ENCODE measurements around the gene AOC3. TPM values are rescaled to one million over a fixed set of nuclear protein-coding genes. Genes with fewer than 3 reads are reported as not detected.

The AOC3 gene
- total RNA-seq, 1 experiment from 2014 or later = 0.26 TPM

GRCh38 chr17:42886283-42887176, 35.5 kb downstream of the AOC3 start:
- DNase-seq (no peak), ATAC-seq (no peak)
- no peak overlapping the region for H2AFZ ChIP-seq (ENCODE audit: low read length)
- no peaks in the 10 kb centered on the region for H3K36me3 ChIP-seq (ENCODE audit: low read depth, low read length)
- H3K9me2 ChIP-seq (replicated peaks; ENCODE audit: low read length) = no peaks in the 10 kb centered on the region
- ChIA-PET POLR2A (ENCODE audit: unreplicated experiment) (interaction anchor here (0.6 kb wide), 1 partner anchor 62 kb away, joined by 6 read pairs; no protein-coding TSS in a partner anchor), CTCF (no interaction called here)
- no peaks in the 10 kb centered on the region for H4K20me1 ChIP-seq (ENCODE audit: low read length)
- intact Hi-C loops (cut with micrococcal nuclease) = no loop called here
- BruUV-seq (replicated peaks) = no TSS peak
- no peak overlapping the region for H3K4me2 ChIP-seq (ENCODE audit: low read length)
- TF ChIP-seq CTCF (conservative IDR thresholded peaks at IDR 0.05; ENCODE audit: low read depth, low read length) (no peak), EZH2 (IDR thresholded peaks at IDR 0.05; ENCODE audit: low read length, unreplicated experiment) (no peak), EZH2phosphoT487 (IDR thresholded peaks at IDR 0.05; ENCODE audit: borderline replicate concordance, low read length) (no peak)
- H3F3A ChIP-seq (ENCODE audit: low read length, unreplicated experiment) = no peaks in the 10 kb centered on the region
- H3K4me1 ChIP-seq (ENCODE audit: insufficient read depth, low read length) = no peaks in the 10 kb centered on the region
- no peak overlapping the region for H3K27ac ChIP-seq (ENCODE audit: low read length)
- no peaks in the 10 kb centered on the region for H3K79me2 ChIP-seq (ENCODE audit: low read length)
- H3K9me3 ChIP-seq (ENCODE audit: low read length) = no peaks in the 10 kb centered on the region
- no peak overlapping the region for H3K4me3 ChIP-seq (ENCODE audit: low read length)
- H3K9ac ChIP-seq (ENCODE audit: low read length) = no peak overlapping the region
- H3K27me3 ChIP-seq (ENCODE audit: low read length) = no peaks in the 10 kb centered on the region

- Histone ChIP-seq H3K79me2 (ENCODE audit: low read length) (no peaks in the 10 kb centered on the region), H3K27me3 (ENCODE audit: low read length) (no peaks in the 10 kb centered on the region), H3K9me2 (replicated peaks; ENCODE audit: low read length) (no peaks in the 10 kb centered on the region)
Observed at GRCh38 chr17:42889809-42890208, 38.8 kb downstream of the AOC3 start.

More at GRCh38 chr17:42889809-42890208, 38.8 kb downstream of the AOC3 start:
- Histone ChIP-seq H3K9me3 (ENCODE audit: low read length) (no peaks in the 10 kb centered on the region), H3K4me1 (ENCODE audit: insufficient read depth, low read length) (peaks cover 9% of the 10 kb centered on the region), H3K9ac (ENCODE audit: low read length) (no peak overlapping the region), H3K36me3 (ENCODE audit: low read depth, low read length) (no peaks in the 10 kb centered on the region), H4K20me1 (ENCODE audit: low read length) (no peaks in the 10 kb centered on the region), H3K4me3 (ENCODE audit: low read length) (no peak overlapping the region), H3F3A (ENCODE audit: low read length, unreplicated experiment) (no peaks in the 10 kb centered on the region), H2AFZ (ENCODE audit: low read length) (no peak overlapping the region), H3K4me2 (ENCODE audit: low read length) (no peak overlapping the region), H3K27ac (ENCODE audit: low read length) (no peak overlapping the region)
- ATAC-seq (no peak), DNase-seq (no peak)
- TF ChIP-seq CTCF (conservative IDR thresholded peaks at IDR 0.05; ENCODE audit: low read depth, low read length) (no peak), EZH2 (IDR thresholded peaks at IDR 0.05; ENCODE audit: low read length, unreplicated experiment) (no peak), EZH2phosphoT487 (IDR thresholded peaks at IDR 0.05; ENCODE audit: borderline replicate concordance, low read length) (no peak)
- ChIA-PET POLR2A (ENCODE audit: unreplicated experiment) (no interaction called here), CTCF (no interaction called here)
- intact Hi-C loops (cut with micrococcal nuclease) = no loop called here
- BruUV-seq (replicated peaks) = no TSS peak
